DMS 273 treated with DMSO at 0.1 percent for 48 hours (cell line): ENCODE measurements around the gene ZNF808.
A peak's percentile ranks its signal among the peaks of the same experiment; 100 is the strongest.
"Not testable (repeated sequence)": the region's sequence is repeated elsewhere in the genome, so short reads cannot be mapped to it uniquely, and the experiment has no call there.

ENCODE experiments used
- DNase-seq: peaks from one replicate; lab custom pipeline; 2025; lab: John Stamatoyannopoulos, UW

The ZNF808 gene

DNA sequence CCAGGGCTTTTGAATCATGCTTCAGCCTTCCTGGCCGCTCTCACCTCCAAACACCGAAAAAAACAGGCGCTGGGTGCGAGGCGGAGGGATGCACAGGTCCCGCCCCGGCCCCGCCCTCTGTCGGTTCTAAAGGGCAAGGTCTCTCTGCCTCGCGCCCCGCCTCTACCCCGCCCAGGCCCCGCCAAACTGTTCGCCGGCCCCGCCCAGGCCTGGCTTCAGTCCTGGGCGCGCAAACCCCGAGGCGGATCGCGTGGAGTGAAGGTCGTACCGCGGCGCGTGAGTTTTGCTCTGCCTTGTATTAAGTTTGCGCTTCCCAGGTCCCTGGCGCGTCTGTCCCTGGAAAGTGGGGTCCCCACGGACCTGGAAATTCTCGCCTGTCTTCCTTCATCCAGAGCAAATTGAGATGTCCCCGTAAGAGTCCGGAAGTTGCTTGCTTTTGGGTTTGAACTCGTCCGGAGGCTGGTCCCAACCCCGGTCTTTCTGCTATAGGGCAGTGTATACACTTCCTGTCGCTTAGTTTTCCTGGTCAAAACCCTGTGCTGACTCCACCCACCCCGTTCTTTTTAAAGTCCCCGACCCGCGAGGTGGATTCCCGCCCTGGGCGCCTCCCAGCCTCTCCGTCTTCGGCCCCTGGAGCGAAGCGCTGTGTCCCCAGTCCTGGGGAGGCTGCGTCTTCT is 8.4 kb downstream of the ZNF808 start:
- no peak for DNase-seq

- no peak for DNase-seq
Observed at GRCh38 chr19:52536448-52536800, 9.0 kb downstream of the ZNF808 start.

DNA sequence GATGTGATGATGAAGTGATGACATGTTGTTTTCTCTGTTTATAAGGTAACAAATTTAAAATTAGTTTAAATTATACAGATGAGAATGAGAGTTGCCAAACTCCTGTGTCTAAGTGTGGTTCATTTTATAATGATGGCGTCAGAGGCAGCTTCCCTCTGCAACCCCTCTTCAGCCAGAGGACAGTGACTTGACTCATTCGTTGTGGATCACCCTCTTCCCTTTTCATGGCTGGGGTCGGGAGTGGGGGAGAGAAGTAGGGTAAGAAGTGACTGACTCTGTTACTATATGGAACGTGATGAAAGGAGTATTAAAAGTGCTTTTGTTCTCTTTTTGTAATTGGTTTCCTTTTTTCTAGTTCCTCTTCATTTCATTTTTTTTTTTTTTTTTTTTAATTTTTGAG is 11.3 kb downstream of the ZNF808 start:
- not testable (repeated sequence) for DNase-seq

- not testable (repeated sequence) for DNase-seq
Observed at GRCh38 chr19:52541176-52541575, 13.7 kb downstream of the ZNF808 start.

GRCh38 chr19:52541608-52542007 is 14.1 kb downstream of the ZNF808 start:
- DNase-seq = no peak

DNA sequence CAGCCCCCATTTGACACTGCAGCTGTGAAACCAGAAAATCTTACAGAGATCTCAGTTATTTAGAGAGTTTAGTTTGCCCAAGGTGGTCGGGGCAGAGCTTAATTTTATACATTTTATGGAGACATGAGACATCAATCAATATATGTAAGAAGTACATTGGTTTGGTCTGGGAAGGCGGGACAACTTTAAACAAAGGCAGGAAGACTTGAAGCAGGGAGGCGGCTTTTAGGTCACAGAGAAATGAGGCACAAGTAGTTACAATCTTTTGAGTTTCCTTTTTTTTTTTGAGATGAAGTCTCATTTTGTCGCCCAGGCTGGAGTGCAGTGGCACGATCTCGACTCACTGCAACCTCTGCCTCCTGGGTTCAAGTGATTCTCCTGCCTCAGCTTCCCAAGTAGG is 15.1 kb downstream of the ZNF808 start:
- DNase-seq = not testable (repeated sequence)

- DNase-seq = no peak
Observed at GRCh38 chr19:52542984-52543664, 15.7 kb downstream of the ZNF808 start.

DNA sequence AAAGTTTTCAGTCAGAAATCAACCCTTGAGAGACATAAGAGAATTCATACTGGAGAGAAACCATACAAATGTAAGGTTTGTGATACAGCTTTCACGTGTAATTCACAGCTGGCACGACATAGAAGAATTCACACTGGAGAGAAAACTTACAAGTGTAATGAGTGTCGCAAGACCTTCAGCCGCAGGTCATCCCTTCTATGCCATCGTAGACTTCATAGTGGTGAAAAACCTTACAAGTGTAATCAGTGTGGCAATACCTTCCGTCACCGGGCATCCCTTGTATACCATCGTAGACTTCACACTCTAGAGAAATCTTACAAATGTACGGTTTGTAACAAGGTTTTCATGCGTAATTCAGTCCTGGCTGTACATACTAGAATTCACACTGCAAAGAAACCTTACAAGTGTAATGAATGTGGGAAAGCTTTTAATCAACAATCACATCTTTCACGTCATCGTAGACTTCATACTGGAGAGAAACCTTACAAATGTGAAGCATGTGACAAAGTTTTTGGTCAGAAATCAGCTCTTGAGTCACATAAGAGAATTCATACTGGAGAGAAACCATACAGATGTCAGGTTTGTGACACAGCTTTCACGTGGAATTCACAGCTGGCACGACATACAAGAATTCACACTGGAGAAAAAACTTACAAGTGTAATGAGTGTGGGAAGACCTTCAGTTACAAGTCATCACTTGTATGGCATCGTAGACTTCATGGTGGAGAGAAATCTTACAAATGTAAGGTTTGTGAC is 26.9 kb downstream of the ZNF808 start:
- no peak for DNase-seq

GRCh38 chr19:52557231-52557995 is 29.9 kb downstream of the ZNF808 start:
- DNase-seq = no peak

GRCh38 chr19:52558732-52559445 is 31.4 kb downstream of the ZNF808 start:
- not testable (repeated sequence) for DNase-seq

GRCh38 chr19:52561611-52562010 is 34.1 kb downstream of the ZNF808 start:
- not testable (repeated sequence) for DNase-seq

GRCh38 chr19:52566121-52566520 is 38.7 kb downstream of the ZNF808 start:
- no peak for DNase-seq

- no peak for DNase-seq
Observed at GRCh38 chr19:52566588-52566987, 39.1 kb downstream of the ZNF808 start.

DNA sequence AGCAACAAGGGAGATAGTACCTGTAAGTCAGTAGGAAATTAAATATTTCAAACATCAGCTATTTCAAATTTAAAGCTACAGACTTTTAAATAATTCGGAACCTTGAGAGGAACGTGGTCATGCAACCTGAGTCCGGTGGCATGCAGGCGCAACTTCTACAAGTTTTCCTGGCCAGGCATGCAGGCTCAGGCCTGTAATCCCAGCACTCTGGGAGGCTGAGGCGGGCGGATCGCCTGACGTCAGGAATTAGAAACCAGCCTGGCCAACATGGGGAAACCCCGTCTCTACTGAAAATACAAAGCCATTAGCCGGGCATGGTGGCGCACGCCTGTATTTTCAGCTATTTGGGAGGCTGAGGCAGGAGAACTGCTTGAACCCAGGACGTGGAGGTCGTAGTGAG is 40.5 kb downstream of the ZNF808 start:
- DNase-seq = no peak

DNA sequence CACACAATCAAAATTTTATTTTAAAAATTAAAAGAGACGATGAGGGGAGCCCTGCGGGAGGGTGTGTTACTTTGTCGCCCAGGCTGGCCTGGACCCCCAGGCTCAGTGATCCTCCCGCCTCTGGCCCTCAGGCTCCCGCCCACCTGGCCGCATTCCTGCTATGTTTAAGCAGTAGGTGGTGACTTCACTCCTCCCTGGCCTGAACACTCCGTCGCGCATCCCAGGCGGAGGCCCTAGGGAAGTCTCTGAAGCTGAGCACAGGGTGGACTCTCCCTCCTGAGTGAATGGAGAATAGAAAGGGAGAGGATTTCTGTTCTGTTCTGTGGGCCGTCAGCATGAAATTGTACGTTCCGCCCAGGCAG is 42.2 kb downstream of the ZNF808 start:
- not testable (repeated sequence) for DNase-seq

DNA sequence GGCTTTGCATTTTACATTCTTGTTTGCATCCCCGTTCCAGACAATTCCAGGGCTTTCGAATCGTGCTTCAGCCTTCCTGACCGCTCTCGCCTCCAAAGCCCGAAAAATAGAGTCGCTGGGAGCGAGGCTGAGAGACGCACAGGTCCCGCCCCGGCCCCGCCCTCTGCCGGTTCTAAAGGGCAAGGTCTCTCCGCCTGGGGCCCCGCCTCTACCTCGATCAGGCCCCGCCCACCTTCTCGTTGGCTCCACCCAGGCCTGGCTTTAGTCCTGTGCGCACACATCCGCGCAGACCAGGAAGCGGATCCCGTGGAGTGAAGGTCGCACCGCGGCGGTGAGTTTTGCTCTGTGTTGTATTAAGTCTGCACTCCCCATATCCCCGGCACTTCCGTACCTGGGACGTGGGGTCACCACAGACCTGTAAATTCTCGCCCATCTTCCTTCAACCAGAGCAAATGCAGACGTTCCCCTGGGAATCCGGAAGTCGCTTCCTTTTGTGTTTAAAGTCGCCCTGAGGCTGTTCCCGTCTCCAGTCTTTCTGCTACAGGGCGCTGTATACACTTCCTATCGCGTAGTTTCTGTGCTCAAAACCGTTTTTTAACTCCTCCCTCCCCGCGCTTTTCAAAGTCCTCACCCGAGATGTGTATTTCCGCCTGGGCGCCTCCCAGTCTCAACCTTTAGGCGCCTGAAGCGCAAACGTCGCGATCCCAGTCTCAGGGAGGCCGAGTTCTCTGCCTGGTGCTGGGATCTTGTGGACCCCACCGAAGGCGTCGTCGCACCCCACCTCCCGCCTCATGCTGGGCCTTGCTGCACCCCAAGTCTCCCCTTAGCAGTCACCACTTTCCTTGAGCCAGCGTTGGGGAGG is 42.8 kb downstream of the ZNF808 start, which contains the start of gene ZNF701:
ZNF701 (plus strand) TSS at position 288 of the 862 bp plus-strand sequence. CDS start 3,861 bp downstream, outside the sequence.
- peak; percentile 74 for DNase-seq

GRCh38 chr19:52584736-52585440 is 57.4 kb downstream of the ZNF808 start:
- DNase-seq = no peak

DNA sequence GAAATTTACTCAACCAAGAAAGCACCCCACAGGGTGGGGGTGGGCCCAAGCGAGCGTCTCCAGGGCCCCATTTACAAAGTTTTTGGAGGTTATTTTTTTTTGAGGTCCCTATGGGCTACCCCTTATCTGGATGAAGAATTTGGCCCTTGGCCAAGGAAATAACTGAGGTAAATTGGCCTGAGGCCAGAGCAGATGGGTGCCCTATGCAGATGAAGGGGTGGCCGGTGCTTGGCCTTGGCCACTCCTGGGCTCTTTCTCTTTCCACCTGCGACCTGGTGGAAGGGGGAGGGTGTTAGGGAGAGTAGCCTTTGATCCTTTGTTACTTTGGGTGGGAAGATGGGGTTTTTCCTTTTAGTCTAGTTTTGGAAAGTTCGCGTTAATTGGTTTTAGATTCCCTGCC is 58.1 kb downstream of the ZNF808 start:
- no peak for DNase-seq

DNA sequence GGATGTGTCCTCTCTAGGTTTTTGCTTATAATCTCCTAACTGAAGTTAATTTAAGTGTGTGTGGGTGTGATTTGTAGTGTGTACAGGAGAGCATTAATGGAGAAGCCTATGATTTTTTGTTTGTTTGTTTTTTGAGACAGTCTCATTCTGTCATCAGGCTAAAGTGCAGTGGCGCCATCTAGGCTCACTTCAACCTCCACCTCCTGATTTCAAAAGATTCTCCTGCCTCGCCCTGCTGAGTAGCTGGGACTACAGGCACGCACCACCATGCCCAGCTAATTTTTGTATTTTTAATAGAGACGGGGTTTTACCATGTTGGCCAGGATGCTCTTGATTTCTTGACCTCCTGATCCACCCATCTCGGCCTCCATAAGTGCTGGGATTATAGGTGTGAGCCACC is 63.3 kb downstream of the ZNF808 start:
- no peak for DNase-seq

GRCh38 chr19:52592301-52592700 is 64.8 kb downstream of the ZNF808 start:
- DNase-seq = no peak
